Measurements from ENCODE around the gene AP1B1. TPM values are rescaled to one million over a fixed set of nuclear protein-coding genes. Genes with fewer than 3 reads are reported as not detected.
"Not testable (repeated sequence)": the region's sequence is repeated elsewhere in the genome, so short reads cannot be mapped to it uniquely, and the experiment has no call there.

The AP1B1 gene
- total RNA-seq, 1 donor from 2014 or later, result 91.8 TPM

- intact Hi-C loops (cut with micrococcal nuclease), result no loop called here
These were observed 36.5 kb downstream of the AP1B1 start for GRCh38 chr22:29351891-29352290.

DNA sequence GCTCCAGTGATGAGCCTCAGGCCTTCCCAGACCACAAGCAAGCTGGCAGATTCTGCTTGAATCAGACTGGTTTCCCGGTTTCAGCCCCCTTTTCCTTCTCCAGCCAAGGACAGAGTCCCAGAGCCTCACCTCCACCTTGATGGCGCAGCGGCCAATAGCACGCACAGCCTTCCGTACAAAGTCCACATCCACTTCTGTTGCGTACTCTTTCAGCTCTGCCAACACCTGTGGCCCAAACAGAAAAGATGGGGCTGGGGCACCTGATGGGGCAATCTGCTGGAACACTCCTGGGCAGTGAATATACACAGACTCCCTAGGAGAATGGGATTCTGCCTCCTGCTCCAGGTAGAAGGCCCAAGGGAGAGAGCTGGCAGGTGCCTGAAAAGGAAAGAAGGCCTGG, 37.3 kb downstream of the AP1B1 start:
- intact Hi-C loops (cut with micrococcal nuclease), result no loop called here

GRCh38 chr22:29348956-29349355, 39.4 kb downstream of the AP1B1 start:
- intact Hi-C loops (cut with micrococcal nuclease), result no loop called here

GRCh38 chr22:29348041-29348440, 40.3 kb downstream of the AP1B1 start:
- intact Hi-C loops (cut with micrococcal nuclease), result no loop called here

- intact Hi-C loops (cut with micrococcal nuclease), result no loop called here
These were observed 41.7 kb downstream of the AP1B1 start for GRCh38 chr22:29346659-29347058.

DNA sequence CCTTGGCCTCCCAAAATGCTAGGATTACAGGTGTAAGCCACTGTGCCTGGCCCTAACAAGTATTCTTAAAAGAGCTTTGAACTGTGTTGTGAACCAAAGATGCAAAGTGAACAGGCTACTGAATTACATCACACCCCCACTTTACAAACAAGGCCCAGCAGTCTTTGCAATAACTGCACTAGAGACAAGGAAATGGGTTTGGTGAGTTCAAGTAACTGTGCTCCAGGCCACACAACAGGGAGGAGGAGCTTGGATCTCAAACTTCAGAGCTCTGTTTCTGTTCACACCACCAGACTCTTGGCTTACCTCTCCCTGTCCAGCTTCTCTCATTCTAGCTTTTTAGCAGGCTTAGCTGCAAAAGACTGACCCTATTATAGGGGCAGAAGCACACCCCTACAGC, 42.4 kb downstream of the AP1B1 start:
- intact Hi-C loops (cut with micrococcal nuclease), result no loop called here

- intact Hi-C loops (cut with micrococcal nuclease), result not testable (repeated sequence)
These were observed 43.5 kb downstream of the AP1B1 start for GRCh38 chr22:29344889-29345288.

GRCh38 chr22:29344137-29344536, 44.2 kb downstream of the AP1B1 start:
- intact Hi-C loops (cut with micrococcal nuclease), result no loop called here

- intact Hi-C loops (cut with micrococcal nuclease), result no loop called here
These were observed 45.0 kb downstream of the AP1B1 start for GRCh38 chr22:29343313-29343805.

DNA sequence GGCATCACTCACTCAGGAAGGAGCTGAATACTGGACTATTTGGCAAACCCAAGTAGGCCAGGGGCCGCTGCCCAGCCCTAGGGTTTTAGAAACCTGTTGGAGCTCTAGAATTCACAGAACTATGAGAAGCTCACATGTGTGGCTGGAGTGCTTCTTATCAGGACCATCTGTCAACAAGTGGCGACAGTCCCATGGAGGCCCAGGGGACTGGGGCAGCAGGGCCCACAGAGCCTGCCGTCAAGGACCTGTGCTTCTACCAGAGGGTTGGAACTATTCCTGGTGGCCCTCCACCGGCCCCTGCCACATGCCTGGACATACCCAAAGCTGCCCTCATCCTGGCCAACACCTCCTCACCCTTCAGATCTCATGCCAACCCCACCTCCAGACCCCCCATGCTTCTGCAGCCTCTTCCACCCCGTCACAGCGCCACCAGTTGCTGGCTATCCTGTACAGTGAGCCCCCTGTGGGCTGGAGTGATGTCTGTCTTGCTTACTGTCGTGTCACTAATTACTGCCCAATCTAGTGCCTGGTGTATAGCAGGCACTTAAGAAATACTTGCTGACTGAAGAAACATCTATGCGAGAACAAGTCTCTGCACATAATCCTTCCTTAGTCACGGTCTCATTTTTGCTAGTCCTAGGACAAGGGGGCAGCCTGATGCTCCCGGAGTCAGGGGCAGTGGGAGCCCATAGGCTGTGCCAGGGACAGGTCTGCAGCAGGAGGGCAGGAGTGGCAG, 45.6 kb downstream of the AP1B1 start:
- intact Hi-C loops (cut with micrococcal nuclease), result no loop called here

DNA sequence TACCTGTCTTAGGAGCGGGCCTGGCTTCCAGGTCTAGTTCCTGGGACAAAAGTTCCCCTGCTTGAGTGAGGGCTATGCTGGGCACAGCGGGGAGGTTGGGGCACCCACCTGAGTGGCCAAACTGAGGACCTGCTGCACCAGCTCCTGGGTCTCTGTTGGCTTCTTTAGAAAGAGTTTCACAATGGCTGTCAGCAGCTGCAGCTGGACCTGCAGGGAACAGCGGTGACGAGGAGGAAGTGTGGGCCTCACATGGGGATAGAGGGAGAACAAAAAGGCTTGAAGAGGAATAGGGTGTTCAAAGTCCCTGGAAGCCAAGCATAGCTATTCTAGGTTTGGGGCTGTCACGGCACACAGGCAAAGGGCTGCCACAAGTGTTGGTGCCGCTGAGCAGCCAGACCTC, 46.2 kb downstream of the AP1B1 start:
- intact Hi-C loops (cut with micrococcal nuclease), result no loop called here

- intact Hi-C loops (cut with micrococcal nuclease), result no loop called here
These were observed 46.6 kb downstream of the AP1B1 start for GRCh38 chr22:29341849-29342127.

DNA sequence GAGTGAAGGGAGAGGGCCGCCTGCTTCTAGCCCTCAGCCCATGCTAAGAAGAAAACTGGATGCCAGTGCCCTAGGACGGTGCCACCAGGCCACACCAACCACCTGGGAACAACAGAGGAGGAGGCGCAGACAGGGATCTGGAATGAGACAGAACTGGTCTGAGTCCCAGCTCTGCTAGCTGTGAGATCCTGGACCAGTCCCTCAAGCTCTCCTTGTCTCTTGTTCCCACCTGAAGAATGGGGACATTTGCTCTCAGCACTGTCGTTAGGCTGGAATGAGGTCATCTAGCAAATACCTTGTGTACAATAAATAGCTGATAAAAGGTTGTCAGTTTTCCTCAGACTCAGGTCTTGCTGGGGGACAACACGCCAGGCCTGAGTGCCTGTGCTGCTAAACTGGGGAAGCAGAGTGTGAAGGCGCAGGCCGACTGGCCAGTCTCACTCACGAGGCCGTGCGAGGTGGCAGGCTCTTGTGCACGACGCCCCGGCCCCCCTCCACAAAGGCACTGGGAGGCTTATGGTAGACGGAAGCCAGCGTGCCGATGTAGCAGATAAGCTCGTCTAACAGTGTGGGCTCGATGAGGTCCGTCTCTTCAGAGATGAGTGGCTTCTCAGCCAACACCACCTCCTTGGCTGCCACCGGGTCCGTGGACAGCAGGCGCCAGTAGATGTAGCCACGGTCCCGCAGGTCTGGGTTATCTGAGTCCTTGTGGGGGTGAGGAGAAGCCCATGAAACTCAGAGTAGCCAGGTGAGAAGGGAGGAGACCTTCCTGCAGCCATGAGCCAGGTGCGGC, 47.1 kb downstream of the AP1B1 start:
- intact Hi-C loops (cut with micrococcal nuclease), result no loop called here

- intact Hi-C loops (cut with micrococcal nuclease), result no loop called here
These were observed 47.8 kb downstream of the AP1B1 start for GRCh38 chr22:29340566-29340965.

GRCh38 chr22:29339381-29340235, 48.8 kb downstream of the AP1B1 start:
- intact Hi-C loops (cut with micrococcal nuclease), result no loop called here

DNA sequence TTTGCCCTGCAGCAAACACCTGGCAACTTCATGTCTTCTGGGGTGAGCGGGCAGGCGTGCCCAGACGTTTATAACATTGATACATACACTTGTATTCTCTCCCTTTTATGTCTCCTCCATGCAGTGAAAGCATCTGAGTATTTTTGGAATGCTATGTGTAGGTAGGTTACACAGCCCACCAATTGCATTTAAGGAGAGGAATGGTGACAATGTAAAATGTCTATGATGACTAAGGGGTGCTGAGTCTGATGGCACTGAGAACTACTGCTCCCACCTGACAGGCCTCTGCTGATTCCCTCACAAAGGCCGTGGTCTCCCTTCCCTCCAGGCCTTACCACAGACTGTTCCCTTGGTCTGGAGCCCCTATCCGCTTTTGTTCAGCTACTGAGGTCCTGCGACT, 50.0 kb downstream of the AP1B1 start:
- intact Hi-C loops (cut with micrococcal nuclease), result no loop called here

- intact Hi-C loops (cut with micrococcal nuclease), result no loop called here
These were observed 50.6 kb downstream of the AP1B1 start for GRCh38 chr22:29337631-29338284.

- intact Hi-C loops (cut with micrococcal nuclease), result no loop called here
These were observed 51.4 kb downstream of the AP1B1 start for GRCh38 chr22:29336751-29337490.

- intact Hi-C loops (cut with micrococcal nuclease), result no loop called here
These were observed 52.7 kb downstream of the AP1B1 start for GRCh38 chr22:29335656-29336055.

DNA sequence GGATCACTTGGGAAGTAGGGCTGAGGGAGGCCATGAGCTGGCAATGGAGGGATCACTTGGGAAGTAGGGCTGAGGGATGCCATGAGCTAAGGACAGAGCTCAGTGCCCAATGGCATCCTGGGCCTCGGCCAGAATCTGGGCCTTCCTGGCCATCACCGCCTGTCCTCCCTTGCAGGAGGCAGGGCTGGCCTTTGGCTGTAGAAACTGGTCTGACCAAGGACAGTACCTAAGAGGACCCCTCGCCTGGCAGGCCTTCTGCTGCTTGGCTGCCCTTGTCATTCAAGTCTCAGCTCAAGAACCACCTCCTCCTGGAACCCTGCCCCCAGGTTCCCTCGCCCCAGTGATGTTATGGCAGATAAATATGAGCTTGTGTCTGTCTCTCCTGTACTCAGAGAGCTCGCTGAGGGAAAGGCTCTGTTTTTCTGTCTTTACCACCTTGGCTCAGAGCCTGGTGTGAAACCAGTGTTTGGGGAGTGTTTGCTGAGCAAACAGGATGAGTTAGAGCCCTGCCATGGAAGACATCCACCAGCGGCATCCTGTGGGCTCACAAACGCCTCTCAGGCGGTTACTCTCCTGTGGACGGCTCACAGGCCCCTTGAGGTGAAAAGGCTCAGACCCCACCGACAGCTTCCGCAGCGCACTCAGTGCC, 53.5 kb downstream of the AP1B1 start:
- intact Hi-C loops (cut with micrococcal nuclease), result no loop called here

All from T-helper 1 cell treated with Interleukin-12 subunit alpha and Interleukin-12 subunit beta and Interleukin-4 antibody, amounts not matched to agents 30 ng/mL and 1 ng/mL, for 36 hours (primary cell).